GM21367 (cell line): Measurements from ENCODE around the gene MEPCE.

Experiments used
- ATAC-seq: cut with Tn5 transposase; IDR thresholded peaks from one replicate; pipeline ENCODE4 v1.9.1; 2021; ENCODE audit not compliant: unreplicated experiment

MEPCE gene

GRCh38 chr7:100402241-100402640 is 27.4 kb upstream of the MEPCE start:
- no peak for ATAC-seq

DNA sequence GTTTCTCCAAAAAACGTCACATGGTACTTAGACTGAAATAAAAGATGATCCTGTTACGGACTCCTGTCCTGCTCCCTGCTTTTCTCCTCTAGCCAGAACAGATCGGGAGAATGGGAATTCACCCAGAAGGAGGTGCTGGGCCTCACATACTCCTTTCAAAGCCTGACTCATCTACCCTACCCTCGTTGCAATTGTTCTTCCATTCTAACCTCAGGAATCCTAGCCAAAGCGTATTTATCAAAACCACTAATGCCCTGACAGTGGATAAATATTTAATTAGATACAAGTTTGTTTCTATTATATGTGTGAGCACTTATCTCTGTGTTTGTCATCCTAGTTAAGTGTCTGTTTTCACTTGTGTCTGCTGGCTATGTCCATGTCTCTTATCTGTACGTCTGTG is 22.9 kb upstream of the MEPCE start:
- ATAC-seq, result no peak

DNA sequence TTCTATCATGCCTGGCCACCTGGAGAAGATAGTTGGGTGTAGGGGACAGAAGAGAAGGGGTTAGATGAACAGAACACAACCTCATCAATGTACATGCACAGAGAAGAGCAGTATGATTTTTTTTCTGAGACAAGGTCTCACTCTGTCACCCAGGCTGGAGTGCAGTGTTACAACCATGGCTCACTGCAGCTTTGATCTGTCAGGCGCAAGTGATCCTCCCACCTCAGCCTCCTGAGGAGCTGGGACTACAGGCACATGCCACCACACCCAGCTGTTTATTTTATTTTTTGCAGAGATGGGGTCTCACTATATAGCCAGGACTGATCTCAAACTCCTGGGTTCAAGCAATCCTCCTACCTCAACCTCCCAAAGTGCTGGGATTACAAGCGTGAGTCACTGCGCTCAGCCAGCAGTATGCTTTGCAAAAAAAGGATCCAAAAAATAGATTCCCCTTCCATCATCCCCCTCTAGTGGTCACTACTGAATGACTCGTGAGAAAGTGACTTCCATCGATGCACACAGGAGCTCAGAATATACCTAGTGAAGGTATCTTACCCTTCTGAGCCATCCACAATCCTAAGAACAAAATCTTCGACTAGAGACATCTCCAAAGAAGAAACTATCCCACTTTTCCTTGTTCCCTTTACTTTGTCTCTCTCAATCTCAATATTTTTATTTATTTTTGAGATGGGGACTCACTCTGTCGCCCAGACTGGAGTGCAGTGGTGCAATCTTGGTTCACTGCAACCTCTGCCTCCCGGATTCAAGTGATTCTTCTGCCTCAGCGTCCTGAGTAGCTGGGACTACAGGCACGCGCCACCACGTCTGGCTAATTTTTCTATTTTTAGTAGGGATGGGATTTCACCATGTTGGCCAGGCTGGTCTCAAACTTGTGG is 22.1 kb upstream of the MEPCE start:
- no peak for ATAC-seq

DNA sequence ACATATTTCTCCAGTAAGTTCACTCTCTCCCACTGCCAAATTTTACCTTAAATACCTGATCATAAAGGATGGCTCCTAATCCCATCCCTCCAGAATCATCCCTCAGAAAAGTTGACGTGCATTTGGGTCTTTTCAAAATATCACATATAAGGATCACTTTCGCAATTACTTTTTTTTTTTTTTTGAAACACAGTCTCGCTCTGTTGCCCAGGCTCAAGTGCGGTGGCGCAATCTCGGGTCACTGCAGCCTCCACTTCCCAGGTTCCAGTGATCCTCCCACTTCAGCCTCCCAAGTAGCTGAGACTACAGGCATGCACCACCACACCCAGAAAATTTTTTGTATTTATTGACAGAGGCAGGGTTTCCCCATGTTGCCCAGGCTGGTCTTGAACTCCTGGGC is 18.5 kb upstream of the MEPCE start:
- ATAC-seq, result no peak

DNA sequence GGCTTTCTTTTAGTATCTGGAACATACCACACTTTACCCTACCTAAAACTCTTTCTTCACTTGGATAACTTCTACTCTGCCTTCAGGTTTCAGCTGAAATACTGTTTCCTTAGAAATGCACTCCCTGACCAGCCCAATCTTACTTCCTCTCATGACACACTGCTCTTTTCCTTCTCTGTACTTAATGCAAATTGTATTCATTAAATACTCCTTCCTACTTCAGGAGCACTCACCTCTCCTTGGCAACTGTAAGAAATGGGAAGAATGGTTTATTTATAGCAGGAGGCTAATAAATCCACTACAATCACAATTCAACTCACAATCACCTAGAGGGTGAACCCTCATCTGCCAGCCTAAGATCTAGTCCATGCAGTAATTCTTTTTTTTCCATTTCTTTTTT is 16.3 kb upstream of the MEPCE start:
- ATAC-seq, result no peak

- ATAC-seq, result no peak
Measured at GRCh38 chr7:100413889-100414288, 15.7 kb upstream of the MEPCE start.

DNA sequence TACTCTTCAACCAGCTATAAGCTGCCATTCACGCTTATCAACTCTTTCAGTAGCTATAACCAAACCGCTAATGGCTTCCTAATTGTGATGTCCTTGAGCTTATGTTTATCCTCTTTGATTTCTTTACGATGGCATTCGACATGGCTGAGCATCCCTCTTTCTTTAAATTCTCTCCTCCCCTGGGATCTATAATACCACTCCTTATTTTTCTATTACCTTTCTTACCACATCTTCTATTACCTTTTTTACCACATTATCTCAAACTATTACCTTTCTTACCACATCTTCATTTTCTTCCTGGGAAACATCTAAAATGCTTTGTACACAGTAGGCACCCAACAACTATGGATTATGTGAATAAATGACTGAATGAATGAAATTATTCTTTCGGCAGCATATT is 14.2 kb upstream of the MEPCE start:
- ATAC-seq, result no peak

DNA sequence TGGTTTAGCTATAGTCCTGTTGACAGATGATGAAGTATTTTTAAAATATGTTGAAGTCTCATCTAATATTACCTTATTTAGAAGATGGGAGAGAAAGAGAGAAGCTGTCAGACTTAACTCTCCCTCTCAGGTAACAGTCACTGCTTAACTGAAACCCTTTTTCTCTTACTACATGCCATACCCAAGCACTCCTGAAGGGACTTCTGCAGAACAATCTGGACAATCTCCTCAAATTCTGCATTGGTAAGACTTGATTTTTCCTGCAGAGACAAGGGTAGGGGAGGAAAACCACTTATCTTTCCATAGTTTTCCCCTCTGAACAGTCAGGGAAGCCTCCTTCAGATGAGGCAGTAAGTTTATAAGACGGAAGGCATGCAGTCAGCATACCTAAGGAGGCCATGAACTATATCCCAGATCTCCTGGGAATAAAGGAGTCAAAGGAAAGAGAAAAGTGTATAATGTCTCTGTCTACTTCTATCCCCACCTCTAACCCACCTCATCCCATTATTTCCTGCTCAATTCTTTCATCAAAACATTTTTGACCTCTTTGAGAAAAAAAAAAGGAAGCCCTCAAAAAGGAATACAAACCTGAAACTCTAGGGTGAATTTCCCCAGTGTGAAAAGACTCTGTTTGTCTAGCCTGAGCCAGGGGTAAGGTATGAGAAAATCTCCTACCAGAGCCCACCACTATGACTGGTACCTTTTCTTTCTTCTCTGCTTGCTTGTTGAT is 10.5 kb upstream of the MEPCE start:
- no peak for ATAC-seq

- ATAC-seq, result no peak
Measured at GRCh38 chr7:100419660-100420226, 9.9 kb upstream of the MEPCE start.

GRCh38 chr7:100423315-100423714 is 6.3 kb upstream of the MEPCE start:
- ATAC-seq, result no peak

DNA sequence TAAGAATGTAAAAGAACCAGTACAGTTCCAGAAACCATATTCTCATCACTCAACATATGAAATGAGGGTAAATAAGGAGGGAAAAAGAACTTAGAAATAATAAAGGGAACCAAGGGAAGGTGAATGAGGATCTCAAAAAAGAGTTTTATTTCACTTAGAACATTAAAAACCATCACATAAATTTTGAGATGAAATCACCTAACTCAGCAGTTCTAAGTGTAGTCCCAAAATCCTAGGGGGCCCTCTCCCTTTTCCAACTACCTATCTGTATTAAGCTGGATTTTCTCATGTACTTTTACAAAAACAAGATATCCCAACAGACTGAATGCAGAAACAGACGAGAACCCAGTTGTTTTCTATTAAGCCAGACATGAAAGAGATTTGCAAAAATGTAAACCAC is 4.3 kb upstream of the MEPCE start:
- no peak for ATAC-seq

DNA sequence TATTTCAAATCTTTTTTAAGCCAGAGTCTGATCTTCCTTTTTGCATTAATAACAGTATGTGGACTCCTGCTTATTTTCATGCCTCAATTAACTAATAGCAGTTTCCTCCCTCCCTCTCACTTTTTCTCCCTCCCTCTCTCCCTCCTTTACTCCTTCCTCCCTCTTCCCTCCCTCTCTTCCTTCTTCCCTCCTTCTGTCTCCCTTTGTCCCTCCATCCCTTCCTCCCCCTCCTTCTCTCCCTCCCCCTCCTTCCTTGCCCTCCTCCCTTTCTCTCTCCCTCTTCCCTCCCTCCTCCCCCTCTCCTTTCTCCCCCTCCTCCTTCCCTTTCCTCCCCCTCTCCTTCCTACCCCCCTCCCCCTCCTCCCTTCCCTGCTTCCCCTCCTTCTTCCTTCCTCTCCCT is 3.1 kb upstream of the MEPCE start:
- no peak for ATAC-seq

DNA sequence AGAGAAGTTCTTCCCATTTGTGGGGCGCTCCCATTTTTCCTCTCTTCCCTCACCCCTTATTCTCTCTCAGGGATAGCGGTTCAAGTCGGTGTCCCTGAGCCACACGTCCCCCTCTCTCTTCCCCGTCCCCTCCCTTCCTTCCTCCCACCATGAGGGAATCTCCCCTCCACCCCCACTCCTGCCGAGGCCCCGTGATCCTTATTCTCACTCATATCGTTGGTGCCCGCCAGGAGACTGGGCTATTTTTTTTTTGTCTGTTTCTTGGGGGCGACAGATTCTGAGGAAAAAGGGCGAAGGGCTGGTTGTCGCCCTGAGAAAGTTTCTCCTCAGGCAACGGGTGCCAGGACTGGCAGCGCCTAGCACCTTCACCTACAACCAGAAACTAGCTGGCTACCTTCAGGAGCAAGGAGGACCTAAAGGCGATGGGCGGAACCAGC is 1.9 kb upstream of the MEPCE start:
- ATAC-seq, result no peak

- peak; percentile 36 for ATAC-seq
Measured at GRCh38 chr7:100428199-100428966, 1.2 kb upstream of the MEPCE start, which contains the start of gene ZCWPW1. Gene ZCWPW1, minus strand, starts transcription at chr7:100428703. Its CDS starts 8,054 bp downstream, at chr7:100420649.

GRCh38 chr7:100428967-100429636 is 529 bp upstream of the MEPCE start:
- ATAC-seq, result peak; percentile 33

GRCh38 chr7:100430493-100431285 is 1.1 kb downstream of the MEPCE start:
- no peak for ATAC-seq

DNA sequence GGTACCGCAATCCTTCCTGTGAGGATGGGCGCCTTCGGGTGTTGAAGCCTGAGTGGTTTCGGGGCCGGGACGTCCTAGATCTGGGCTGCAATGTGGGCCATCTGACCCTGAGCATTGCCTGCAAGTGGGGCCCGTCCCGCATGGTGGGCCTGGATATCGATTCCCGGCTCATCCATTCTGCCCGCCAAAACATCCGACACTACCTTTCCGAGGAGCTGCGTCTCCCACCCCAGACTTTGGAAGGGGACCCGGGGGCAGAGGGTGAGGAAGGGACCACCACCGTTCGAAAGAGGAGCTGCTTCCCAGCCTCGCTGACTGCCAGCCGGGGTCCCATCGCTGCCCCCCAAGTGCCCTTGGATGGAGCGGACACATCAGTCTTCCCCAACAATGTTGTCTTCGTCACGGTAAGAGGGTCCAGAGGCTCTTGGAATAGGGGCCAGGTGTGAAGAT is 1.7 kb downstream of the MEPCE start:
- ATAC-seq, result no peak

DNA sequence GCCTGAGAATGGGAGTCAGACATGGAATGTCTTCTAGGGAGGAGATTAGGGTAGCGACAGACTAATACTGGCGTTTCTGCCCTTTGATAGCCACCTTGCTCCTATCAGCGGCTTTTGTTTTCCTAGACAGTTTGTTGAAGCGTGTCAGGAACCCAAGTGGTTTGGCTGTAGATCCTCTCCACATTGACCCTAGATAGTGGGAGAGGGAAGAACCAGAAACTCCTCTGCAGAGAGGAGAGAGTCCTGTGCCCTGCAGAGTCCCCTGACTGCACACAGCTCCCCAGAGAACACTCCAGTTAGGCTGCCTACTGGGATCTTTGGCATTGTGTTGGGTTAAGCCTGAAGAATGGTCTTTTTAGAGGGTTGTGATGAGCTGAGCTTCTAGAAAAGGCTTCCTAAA is 2.4 kb downstream of the MEPCE start:
- no peak for ATAC-seq

DNA sequence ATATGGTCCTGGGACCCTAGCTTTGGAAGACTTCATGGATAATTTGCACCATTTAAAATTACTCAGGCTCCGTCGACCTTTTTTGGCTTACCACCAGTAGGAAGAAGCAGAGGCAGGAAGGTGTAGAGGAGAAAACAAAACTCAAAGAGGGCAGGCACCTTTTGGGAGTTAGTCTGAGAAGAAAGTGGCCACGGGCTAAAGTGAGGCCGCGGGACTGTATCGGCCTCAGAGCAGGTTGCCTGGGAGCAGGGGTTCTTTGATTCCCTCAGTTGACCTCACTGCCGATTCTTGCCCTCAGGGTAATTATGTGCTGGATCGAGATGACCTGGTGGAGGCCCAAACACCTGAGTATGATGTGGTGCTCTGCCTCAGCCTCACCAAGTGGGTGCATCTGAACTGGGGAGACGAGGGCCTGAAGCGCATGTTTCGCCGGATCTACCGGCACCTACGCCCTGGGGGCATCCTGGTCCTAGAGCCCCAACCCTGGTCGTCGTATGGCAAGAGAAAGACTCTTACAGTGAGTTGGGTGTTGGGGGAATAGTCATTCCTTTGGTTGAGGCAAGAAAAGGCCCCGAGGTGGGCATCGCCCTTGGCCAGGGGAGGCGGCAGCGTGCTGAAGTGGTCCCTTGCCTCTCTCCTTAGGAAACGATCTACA is 3.1 kb downstream of the MEPCE start:
- ATAC-seq, result no peak
